Activated CD8-positive, alpha-beta memory T cell treated with anti-CD3 and anti-CD28 coated beads for 1 hour (primary cell): ENCODE measurements around the gene RABIF.

Source experiments
- DNase-seq, 2 donors: peaks; one replicate each; pipeline ENCODE4 v3.0.0-alpha.2; 2020; ENCODE audit warnings: low read depth in 1 of 2; ENCODE audit errors: extremely low read depth in 1 of 2

The RABIF gene

DNA sequence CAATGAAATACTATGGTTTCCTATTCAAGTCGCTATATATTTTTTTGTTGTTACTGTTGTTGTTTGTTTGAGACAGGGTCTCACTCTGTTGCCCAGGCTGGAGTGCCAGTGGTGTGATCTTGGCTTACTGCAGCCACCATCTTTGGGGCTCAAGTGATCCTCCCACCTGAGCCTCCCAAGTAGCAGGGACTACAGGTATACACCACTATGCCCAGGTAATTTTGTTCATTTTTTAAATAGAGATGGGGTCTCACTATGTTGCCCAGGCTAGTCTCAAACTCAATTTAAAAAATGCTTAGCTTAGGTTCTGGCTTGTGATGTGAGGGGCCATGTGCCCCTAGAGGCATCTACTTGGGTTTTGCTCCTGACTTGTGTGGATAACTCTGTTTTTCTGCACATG lies 9.8 kb downstream of the RABIF start:
- DNase-seq: no peak

DNA sequence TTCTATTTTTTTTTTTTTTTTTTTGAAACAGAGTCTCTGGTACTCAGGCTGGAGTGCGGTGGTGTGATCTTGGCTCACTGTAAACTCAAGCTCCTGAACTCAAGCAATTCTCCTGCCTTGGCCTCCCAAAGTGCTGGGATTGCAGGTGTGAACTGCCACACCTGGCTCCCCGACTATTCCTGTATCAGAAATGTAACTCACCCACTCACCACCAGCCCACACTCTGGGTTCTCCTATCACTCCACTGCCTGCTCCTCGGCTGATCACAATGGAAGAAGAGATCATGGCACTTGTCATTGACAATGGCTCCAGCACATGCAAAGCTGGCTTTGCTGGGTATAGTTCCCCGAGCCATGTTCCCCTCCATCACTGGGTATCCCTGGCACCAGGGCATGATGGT lies 15.9 kb downstream of the RABIF start:
- no peak for DNase-seq

DNA sequence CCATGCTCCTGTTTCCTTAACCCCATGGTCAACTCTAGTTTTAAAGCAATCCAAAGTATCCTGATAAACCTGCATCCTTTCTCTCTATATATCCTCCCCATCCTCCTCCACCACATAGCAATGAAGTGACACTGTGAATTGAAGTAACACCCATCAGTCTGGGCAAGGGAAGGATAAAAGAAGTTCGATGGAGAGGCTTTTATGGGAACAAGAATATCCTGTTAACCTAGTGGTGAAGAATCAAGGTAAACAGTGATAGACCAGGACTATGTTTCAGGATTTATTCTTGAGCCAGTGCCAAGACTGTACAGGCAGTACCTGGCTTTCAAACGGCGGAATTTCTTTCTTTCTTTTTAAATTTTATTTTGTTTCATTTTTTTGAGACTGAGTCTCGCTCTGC lies 17.6 kb downstream of the RABIF start:
- DNase-seq: no peak

DNA sequence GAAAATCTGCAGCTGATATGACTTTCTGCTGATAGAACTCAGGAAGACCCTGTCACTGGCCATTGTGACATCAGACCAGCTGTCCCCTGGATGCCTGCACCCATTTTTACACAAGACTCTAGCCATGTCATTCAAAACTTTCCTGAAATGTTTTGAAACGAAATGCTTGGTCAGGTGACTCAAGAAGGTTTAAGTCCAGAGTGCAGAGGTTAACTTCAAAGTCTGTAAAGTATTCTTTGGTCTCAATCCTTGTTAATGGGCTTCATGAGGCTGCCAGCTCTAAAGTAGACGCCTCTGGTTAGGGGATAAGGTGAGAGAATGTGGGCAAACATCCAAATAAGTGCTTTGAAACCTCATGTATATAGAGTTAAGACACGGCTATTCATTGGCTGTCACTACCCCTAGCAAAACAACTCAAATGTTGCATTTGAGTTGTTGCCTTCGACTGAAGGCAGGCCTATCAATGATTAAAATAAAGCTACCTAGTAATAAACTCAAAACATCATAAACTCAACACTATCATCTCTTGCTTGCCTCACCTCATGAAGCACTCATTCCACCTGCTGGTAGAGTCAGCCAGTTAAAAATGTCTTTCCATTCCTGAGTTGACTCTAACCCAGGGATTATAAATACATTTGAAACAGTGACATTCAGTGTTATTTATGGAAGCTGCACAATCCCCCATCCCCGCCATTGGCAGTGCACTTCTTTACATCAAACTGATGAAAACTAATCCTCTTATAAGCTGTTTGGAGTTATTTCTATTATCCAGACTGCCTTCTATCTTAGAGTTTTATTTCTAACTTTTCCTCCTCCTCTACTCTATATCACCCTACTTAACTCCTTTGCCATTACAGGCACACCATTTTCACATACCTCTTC lies 26.0 kb downstream of the RABIF start:
- DNase-seq: no peak

DNA sequence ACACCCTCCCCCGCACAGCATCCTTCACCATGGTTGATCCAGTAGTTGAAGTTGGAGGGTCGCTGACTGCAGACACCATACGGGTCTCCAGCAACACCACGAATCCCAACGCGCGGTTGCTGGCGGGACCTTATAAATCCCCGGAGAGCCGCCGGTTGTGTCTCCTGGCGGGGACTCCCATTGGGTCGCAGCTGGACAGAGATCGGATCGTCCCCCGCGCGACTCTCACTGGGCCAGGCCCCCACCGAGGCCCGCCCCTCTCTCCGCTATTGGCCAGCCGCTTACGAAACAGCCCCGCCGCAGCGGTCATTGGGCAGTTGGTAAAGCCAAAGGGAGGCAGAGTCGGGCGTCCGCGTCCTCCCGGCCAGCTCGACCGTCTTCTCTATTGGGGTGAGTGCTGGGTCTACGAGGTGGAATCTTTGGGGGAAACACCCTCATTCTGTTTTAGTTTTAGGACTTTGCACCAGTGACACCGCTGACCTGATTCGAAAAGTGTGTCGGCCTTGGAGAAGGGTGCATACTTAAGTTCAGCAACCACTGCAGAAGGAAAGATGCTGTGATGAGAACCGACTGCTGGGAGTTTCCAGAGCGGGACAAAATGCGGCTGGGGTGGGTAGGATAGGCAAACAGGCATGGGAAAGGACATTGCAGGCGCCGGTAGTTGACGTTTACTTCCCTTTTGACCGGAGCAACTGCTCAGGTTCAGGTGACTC lies 27.4 kb downstream of the RABIF start:
- DNase-seq: no peak

DNA sequence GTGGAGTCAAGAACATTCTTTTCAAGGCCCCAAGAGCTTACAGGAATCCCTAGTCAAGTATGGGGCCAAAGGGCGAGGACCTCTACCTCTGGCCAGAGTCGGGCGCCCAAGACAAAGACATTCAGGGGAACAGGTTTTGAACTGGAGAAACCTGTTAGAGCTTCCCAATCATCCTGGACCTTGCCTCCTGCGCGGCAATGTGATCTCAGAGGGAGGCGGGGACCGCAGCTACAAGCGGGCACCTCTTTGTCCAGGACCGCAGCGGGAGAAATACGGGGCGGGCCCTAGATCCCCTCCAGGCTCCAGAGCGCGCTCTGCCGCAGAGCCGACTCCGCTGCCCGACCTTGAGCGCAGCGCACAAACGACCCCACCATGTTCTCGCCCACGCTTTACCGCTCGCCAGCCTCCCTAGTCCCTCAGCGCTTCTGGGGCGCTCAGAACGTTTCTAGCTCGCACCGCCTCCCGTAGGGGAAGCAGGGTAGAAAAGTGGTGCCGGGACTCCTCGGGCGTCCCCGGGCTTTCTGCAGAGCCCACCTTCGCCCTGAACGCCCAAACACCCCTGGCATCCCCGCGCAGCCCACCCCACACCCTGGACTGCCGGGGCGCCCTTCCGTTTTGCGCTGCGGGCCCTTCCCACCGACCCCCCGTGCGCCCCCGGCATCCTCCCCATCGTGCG lies 28.1 kb downstream of the RABIF start:
- DNase-seq: no peak

DNA sequence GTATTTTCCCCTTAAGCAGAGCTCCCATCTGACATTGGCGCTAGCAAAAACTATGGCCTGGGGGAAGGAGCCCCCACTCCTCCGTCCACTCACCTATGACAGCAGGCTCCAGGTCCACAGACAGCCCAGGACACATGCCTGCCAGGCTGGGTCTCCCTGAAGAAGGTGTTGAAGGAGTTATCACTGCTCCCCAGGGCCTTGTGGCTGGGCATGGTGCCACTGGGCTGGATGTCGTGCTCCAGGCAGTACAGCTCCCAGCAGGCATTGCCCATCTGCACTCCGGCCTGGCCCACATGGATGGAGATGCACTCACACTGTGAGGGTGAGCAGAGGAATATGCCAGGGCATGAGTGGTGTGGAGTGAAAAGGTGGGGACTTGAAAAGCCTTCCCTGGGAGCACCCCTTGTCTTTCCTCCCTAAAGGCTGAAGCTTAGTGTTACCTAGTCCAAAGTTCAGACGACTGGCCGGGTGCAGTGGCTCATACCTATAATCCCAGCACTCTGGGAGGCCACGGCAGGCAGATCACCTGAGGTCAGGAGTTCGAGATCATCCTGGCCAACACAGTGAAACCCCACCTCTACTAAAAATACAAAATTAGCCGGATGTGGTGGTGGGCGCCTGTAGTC lies 30.0 kb downstream of the RABIF start:
- no peak for DNase-seq

DNA sequence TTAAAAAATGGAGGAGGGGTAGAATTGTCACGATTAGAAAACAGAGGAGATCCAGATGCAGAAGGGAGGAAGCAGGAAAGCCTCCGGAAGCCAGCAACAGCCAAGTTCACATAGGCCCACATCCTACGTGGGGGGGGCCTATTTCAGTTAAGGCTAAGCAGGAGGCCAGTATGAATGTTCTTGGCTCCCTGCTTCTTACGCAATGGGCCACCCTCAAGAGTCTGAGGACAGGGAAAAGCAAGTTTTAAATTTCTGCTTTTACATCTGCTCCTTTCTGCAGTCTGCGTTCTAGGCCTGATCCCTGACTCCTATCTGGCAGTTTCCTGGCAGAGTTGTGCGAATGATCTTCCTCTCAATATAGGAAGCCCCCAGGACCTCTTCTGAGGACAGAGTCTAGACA lies 30.6 kb downstream of the RABIF start:
- DNase-seq: no peak

DNA sequence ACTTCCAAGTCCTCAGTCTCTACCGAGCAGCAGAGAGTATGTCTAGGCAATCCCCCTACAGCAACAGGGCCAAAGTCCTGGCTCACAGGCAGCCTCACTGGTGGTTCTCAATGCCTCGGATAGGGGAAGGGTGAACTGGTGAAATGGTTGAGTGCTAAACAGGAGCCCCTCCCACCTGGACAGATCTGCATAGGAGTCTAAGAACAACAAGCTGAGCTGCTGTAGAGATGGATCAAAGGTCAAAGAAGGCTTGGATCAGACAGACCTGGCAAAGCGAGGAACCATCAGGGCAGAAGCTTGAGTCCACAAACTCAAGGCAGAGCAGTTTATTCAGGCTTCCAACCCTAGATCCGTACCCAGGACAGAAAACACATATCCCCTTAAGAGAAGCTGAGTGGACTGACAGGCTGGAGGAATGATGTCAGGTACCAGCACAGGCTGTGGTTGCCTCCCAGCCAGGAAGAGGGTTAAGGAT lies 31.8 kb downstream of the RABIF start:
- DNase-seq: no peak

DNA sequence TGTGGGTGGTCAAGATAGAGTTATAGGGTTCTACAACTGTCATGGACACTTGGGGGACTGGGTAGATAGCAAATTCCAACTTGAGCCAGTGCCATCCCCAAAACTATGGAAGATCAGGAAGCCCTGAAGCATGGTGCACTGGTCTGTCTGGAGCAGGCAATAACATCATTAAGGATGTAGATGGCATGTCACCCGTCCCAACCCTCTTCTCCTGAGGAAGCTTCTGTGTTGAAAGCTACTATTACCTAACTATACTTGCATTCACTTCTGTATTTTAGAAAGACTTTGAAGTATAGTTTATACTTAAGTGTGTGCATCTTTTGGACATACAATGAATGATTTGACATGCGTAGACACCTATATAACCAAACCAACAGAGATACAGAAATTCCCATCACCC lies 32.9 kb downstream of the RABIF start:
- no peak for DNase-seq

DNA sequence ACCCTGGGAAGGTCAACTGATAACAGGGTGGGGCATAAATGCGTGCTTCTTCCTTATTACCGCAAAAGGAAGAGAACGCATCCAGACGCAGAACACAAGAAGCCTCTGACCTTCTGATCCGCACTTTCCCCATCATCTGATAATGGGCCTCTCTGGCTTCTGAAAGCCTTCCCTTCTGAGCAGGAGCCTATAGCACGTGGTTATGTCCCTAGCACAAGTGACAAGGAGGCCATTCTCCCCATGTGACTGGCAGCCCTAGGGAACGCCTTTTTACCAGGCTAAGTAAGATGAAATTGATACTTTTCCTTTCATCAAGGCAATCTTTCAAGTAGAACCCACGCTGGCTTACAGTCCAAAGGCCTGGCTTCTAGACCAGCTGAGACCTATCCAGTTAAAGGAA lies 34.2 kb downstream of the RABIF start:
- no peak for DNase-seq

DNA sequence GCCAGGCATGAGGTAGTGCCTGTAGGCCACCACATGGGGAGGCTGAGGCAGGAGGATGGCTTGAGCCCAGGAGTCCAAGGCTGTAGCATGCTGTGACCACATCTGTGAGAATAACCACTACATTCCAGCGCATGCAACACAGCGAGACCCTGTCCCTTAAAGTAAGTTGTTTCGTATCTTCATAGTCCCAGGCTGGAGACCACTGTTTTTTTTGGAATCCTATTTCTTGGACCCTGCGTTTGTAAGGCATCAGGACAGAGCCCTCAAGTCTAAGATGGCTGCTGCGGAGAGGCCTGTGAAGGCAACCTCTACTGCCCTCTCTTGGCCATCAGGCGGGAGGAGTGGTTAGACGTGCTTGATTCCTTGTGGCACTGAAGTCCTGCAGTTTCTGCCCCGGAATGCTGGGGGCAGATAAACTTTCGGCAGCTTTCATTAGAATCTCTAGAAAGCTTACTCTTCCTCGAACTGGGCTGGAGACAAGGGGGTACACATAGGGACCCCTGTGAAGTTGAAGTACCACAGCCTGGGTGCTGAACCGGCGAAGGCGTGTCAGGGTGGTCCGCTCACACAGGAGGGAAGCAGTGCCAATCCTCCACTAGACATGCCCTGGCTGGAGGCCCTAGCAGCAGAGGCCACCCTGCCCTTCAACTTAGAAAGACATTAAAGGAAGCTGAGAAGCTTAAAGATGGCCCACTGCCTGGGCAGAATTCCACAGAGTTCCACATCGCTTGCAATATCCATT lies 36.6 kb downstream of the RABIF start:
- no peak for DNase-seq

DNA sequence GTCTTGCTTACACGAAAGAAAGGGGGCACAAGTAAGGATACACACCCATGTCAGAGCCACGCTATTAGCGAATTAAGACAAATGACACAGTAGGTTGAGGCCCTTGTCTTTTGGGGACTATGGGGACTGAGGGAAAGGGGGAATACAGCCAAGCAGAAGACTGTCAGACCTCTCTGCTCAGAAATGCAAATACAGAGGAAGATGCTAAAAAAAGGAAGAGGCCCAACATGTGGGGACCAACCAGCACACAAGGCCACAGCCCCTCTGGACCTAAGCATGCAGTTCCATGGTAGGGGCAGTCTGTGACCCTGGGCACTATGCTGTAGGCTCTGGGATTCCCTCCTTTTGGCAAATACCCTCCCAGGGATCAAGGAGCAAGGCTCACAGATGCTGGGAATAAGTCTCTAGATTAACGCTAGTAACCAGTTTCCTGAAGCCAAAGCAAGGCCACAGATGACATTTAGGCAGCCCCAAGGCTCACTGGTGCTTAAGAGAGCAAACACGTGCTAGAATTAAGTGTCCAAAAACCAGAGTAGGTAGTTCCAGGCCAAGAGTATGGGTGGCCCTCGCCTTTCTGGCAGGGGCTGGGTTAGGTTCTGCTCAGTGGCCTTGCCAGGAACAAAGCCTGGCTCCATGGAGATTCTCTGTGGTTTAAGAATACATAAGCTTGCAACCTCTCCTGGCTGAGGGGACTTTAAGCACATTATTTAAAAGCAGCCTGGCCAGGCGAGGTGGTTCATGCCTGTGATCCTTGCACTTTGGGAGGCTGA lies 38.2 kb downstream of the RABIF start:
- no peak for DNase-seq

DNA sequence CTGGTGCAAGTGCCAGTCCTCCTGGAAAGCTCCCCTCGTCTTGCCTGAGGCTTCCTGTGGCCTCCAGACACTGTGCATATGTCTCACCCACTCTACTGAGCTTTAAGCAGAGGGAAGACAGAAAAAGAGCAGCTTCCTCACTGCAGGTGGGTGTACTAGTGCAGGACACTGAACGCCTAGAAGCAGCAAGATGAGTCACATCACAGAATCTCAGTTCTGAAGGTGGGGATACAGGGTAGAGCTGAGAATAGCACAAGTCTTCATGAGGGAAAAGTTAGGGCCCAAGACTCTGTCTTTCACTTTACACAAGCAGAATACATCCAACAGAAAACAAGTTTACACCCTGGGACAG lies 40.8 kb downstream of the RABIF start:
- DNase-seq: no peak

DNA sequence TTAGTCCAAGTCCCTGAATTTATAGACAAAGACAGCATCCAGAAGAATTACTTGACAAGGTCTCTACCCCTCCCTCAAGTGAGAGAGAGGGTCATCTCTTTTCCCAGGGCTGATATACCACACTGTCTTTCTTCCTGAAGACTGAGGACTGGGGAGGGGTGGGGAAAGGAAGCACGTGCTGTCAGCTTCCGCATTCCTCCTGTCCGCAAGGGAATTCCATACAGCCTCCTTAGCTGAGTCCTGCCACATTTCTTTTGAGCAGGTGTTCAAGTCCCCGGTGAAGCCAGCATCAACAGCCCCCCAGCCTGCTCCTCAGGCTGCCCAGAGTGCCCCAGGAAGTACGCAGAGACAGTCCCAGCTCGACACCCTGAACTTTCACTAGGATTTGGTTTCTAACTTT lies 44.0 kb downstream of the RABIF start:
- no peak for DNase-seq

DNA sequence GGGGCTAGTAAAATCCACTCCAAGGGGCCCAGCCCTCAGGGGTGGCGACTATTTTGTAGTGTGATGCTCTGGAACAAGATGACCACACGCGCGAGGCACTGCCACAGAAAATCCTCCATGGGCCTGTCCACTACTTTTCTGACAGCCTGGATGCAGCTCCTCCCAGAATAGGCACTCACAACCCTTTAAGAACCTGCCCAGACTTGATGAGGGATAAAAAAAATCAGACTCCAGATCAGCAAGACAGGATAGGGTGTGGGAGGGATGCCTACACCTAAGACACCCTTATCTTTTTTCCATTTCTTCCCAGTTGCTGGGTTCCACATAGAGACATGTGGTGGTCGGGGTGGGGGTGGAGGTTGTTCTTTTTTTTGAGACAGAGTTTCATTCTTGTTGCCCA lies 44.7 kb downstream of the RABIF start:
- no peak for DNase-seq

DNA sequence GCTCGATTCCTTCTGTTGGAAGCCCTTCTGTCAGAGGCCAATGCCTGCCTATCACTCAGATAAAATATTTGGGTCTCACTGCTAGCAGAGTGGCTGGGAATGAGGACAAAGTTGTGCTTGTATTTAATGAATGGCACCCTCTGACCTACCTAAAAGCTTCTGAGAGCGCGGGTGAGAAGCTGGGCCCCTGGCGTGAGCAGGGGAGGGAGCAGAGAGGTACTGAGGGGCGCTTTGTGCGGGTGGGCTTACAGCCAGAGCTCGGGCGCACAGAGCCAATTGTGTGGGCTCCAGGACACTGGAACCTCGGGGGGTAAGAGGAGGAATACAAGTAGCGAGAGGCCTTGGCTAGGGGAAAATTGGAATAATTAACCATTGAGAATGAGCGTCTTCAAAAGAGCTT lies 45.9 kb downstream of the RABIF start:
- no peak for DNase-seq

DNA sequence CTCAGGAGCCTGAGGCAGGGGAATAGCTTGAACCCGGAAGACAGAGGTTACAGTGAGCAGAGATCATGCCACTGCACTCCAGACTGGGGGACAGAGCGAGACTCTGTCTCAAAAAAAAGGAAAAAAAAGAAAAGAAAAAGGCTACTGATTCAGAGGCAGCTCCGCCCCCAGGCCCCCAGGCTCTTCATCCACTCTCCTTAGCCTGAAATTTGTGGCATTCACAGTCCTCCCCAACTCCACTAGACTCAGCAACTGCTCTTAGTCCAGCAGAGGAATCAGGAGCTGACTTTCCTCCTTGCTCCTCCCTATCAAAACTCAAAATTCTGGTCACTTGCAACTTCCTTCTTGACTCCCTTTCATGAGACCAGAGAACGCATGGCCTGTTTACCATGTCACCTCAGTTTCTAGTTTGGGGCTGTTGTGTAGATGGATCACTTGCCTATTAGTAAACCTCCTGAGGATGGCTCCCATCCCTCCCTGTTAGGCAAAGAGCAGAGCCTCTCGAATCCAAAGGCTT lies 51.1 kb downstream of the RABIF start:
- DNase-seq: no peak

DNA sequence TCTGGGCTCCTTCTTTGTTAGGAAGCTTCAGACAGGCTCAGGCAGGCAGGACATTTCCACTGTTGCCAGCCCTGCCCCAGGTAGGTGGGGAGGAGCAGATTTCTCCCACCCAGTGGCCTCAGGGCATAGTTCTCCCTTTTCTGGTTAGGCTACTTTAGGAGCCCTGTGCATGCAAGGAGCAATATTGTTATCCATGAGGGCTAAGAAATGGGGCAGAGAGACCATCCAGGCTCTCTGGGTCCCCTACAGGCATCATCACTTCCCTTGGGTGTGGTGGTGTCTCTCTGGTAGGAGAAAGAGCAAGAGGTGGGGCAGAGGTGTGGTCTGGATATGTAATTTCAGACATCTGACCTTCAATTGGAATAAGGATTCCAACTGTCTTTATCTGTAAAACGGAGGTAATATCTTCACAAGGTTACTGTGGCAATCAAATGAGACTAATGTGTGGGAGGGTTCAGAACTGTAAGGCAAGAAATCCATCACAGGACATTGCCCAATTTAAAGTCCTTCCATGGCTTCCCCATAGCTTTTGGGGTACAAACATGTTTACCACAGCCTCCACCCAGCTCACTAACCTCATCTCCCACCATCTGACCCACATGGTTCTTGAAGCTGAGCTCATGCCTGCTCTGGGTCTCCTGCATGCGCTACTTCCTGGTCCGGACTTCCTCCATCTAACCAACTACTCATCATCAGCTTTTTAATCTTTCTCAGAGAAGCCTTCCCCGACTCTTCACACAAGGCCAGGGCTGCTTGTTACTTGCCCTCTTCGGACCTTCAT lies 52.1 kb downstream of the RABIF start:
- DNase-seq: no peak
